Measurements from ENCODE around the gene SLC1A7. TPM values are rescaled to one million over a fixed set of nuclear protein-coding genes. Genes with fewer than 3 reads are reported as not detected.

The SLC1A7 gene
- total RNA-seq, 1 donor from 2014 or later, result 0.29 TPM

- DNase-seq (ENCODE audit: low read depth), result peak; percentile 75
These were observed 8.4 kb downstream of the SLC1A7 start for GRCh38 chr1:53134042-53134485.

DNA sequence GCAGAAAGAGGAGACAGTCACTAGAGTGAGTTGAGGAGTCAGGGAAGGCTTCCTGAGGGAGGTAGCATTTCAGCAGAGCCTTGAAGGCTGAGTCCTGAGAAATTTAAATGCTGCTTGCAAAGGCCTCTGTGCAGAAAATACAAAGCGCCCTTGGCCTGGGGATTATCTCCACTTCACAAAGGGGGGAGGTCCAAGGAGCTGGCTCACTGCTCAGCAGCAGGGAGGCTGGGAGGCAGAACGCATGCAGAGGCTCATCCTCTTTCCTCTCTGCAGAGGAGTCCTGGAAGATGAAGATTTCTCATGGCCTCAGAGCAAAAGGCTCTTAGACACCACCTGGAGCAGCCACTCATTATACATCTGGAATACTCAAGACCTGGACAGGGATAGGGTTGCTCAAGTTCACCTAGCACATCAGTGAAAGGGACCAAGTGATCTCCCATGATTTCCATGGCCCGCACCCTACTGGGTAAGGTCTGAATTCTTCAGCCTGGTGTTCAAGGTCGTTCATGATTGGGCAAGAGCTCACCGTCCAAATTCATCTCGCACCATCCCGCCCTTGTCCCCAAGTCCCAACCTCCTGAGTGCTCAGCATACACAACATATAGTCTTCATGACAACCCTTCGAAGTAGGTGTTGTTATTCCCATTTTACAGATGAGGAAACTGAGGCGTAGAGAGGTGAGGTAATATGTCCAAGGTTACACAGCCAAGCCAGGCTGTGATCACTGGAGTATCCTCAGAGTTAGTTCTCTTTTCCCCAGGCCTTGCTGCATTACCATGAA is 9.0 kb downstream of the SLC1A7 start:
- no peak for DNase-seq (ENCODE audit: low read depth)

- no peak for DNase-seq (ENCODE audit: low read depth)
These were observed 10.3 kb downstream of the SLC1A7 start for GRCh38 chr1:53132176-53132575.

DNA sequence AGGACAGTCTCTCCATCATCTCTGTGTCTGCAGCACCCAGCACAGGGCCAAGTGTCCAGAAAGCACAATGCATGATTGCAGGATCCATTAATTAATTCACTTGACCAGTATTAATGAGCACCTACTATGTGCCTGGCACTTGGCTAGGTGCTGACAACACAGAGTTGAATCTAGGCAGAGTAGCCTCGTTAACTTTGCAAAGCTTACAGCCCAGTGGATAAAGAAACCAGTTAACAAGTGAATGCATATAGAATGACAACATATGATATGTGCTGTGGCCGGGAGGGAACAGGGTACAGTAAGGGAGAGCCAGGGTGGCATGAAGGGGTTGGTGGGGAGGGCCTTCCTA is 10.9 kb downstream of the SLC1A7 start:
- DNase-seq (ENCODE audit: low read depth), result no peak

DNA sequence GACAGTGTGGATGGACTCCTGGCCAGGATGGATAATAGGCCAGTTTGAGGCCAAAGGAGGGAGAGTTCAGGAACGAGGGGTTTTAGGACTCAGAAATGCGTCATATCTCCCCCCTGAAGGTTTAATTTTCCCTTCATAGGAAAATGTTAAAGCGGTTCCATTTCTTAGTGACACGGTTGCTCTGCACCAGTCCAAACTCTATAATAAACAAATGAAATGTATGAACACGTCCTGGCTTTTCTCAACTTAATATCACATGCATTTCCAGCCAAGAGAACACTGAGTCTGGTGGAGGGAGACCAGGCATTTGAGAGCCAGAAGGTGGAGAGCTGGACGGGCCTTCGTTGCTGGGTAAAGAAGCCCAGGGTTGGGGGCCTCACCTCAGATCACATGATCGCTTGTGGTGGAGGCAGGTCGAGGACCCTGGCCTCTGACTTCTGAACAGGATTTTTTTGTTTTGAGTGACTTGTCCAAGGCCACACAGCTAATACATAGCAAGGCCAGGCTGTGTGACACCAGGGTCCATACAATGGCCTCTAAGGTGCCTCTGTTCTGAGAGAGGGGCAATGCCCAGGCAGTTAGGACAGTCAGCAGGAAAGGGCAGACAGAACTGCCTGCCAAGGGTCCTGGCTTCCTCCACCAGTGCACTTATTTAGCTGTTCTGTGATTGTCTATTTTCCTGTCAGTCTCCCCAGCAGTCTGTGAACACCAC is 11.4 kb downstream of the SLC1A7 start:
- DNase-seq (ENCODE audit: low read depth), result no peak

- DNase-seq (ENCODE audit: low read depth), result no peak
These were observed 11.9 kb downstream of the SLC1A7 start for GRCh38 chr1:53130598-53130877.

- DNase-seq (ENCODE audit: low read depth), result no peak
These were observed 12.4 kb downstream of the SLC1A7 start for GRCh38 chr1:53129891-53130597.

DNA sequence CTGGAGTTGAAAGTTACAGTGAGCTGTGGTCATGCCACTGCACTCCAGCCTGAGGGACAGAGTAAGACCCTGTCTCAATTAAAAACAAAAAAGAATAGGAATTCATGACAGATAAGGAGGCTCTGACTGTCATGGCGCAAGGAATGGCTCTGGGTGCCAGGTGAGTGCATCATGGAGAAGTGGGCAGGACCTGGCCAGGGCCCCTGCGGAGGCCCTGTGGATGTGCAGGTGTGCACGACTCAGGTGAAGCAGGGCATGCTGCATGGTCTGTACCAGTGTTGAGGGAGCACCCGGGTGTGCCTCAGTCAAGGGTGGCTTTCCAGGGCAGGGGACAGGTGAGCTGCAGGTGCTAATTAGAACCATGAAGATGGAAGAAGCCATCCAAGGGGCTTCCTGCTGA is 14.0 kb downstream of the SLC1A7 start:
- DNase-seq (ENCODE audit: low read depth), result no peak

DNA sequence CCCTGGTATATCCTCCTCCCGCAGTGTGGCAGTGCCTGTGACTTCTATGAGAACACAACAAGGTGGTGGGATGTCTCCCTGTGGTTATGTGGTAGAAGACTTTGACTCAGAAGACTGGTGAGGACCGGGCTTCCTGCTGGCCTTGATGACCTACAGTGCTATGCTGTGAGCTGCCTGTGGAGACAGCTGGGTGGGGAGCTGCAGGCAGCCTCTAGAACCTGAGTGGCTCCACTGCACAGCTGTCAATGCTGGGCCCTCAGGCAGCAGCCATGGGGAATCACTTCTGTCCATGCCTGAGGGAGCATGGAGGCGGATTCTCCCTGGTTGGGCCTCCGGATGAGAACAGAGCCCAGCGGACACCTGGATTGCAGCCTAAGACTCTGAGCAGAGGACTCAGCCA is 14.9 kb downstream of the SLC1A7 start:
- DNase-seq (ENCODE audit: low read depth), result peak; percentile 89

DNA sequence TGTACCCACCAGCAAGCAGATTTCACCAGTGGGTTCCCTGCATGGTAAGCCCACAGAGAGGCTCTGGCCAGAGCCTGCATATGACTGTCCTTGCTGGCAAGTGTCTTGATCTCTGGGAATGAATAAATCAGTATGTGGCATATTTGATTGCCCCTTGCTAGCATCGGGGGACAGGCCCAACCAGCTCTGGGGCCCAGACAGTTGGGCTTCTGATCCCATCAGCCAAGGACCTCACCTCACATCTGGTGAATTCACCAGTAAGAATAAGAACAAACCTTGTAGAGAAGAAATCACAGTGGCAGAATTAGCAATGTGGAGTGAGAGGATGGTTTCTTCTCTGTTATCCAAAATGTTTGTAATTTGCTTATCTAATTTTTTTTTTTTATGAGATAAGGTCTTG is 15.9 kb downstream of the SLC1A7 start:
- no peak for DNase-seq (ENCODE audit: low read depth)

GRCh38 chr1:53125623-53126360 is 16.6 kb downstream of the SLC1A7 start:
- DNase-seq (ENCODE audit: low read depth), result no peak

GRCh38 chr1:53125122-53125521 is 17.3 kb downstream of the SLC1A7 start:
- DNase-seq (ENCODE audit: low read depth), result no peak

- DNase-seq (ENCODE audit: low read depth), result peak; percentile 48
These were observed 18.8 kb downstream of the SLC1A7 start for GRCh38 chr1:53123453-53124140.

- peak; percentile 51 for DNase-seq (ENCODE audit: low read depth)
These were observed 19.5 kb downstream of the SLC1A7 start for GRCh38 chr1:53122961-53123413.

- DNase-seq (ENCODE audit: low read depth), result peak; percentile 82
These were observed 20.1 kb downstream of the SLC1A7 start for GRCh38 chr1:53122201-53122885.

- DNase-seq (ENCODE audit: low read depth), result peak; percentile 90
These were observed 20.9 kb downstream of the SLC1A7 start for GRCh38 chr1:53121319-53122172.

DNA sequence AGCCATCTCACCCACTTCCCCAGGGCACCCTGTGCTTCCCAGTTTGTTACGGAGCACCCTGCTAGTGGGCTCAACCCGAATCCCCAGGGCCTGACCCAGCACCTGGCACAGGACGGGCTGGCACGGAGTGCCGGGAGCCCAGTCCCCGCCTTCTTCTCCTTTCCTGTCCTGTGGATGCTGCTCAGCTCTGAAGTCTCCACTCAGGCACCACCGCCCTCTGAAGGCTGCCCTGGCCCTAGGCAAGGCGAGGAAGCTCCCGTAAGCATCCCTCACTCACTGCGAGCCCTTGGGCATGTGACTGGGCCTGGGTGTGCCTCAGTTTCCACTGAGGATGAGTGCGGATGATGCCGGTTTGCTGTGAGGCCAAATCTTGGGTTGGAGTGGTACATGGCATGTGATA is 21.8 kb downstream of the SLC1A7 start:
- DNase-seq (ENCODE audit: low read depth), result no peak

DNA sequence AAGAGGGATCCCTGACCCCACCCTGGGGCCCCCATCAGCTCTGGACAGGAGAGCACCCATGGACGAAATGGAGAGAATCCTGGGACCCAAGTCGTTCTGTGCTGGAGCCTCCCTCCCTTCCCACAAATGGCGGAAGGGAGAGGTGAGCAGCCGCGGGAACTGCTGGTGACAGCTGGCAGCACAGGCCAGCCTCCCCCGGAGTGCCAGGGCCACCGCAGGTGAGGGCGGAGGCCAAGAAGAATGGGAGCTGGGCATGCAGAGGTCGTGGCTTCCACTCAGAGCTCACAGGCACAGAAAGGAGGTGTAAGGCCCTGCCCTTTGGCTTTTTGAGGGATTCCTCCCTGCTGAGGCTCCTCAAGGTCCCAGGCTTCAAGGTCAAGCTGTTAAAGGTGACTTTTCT is 24.6 kb downstream of the SLC1A7 start:
- DNase-seq (ENCODE audit: low read depth), result no peak

GRCh38 chr1:53116933-53117600 is 25.4 kb downstream of the SLC1A7 start:
- no peak for DNase-seq (ENCODE audit: low read depth)
